Urinary bladder (tissue), 4 donors: Measurements from ENCODE around the gene USP34. TPM values are rescaled to one million over a fixed set of nuclear protein-coding genes. Genes with fewer than 3 reads are reported as not detected.

Experiments used
- DNase-seq: peaks from one replicate; pipeline ENCODE4 v3.0.0-alpha.2; 2015; ENCODE audit errors: extremely low spot score
- H3K27ac ChIP-seq: one replicate; pipeline ENCODE4 v1.5.1; 2013; ENCODE audit warnings: low read depth, mild to moderate bottlenecking, moderate library complexity
- H3K36me3 ChIP-seq: one replicate; pipeline ENCODE4 v1.6.1; 2013; ENCODE audit warnings: mild to moderate bottlenecking, moderate library complexity; ENCODE audit not compliant: insufficient read depth
- H3K4me1 ChIP-seq: one replicate; pipeline ENCODE4 v1.6.1; 2013; ENCODE audit warnings: mild to moderate bottlenecking, moderate library complexity; ENCODE audit not compliant: insufficient read depth
- H3K4me3 ChIP-seq: one replicate; pipeline ENCODE4 v1.5.1; 2013; ENCODE audit warnings: low read depth, low read length
- WGBS: extraction: QIAGEN DNeasy Blood & Tissue Kit; methylation state at CpG from one replicate; pipeline ENCODE4 v1.1.7; 2013; 5-methylcytosine and 5-hydroxymethylcytosine counted together
- polyA plus RNA-seq: library from polyadenylated mRNA; stranded (reverse); fragments of 200-250 nt; gene quantifications from one replicate; pipeline ENCODE4 v1.2.3, GENCODE V29; 2013
- total RNA-seq: library from RNA; depleted of rRNA; stranded (reverse); fragments of >200 nt; gene quantifications from one replicate; pipeline ENCODE4 v1.2.3, GENCODE V29; 2014
- donor health status: healthy with polysubstance abuse.
- donor health status: healthy.

Gene USP34
- total and polyA plus RNA-seq, 2 donors: 48.2 to 294 TPM

GRCh38 chr2:61244694-61245093 lies 226.2 kb downstream of the USP34 start:
- 62% methylated on average over 1 of the region's 1 CpG for WGBS
- no peak for DNase-seq
- Histone ChIP-seq H3K27ac (no peak overlapping the region), H3K36me3 (peaks cover 2% of the 10 kb centered on the region), H3K4me1 (no peaks in the 10 kb centered on the region), H3K4me3 (no peak overlapping the region)

DNA sequence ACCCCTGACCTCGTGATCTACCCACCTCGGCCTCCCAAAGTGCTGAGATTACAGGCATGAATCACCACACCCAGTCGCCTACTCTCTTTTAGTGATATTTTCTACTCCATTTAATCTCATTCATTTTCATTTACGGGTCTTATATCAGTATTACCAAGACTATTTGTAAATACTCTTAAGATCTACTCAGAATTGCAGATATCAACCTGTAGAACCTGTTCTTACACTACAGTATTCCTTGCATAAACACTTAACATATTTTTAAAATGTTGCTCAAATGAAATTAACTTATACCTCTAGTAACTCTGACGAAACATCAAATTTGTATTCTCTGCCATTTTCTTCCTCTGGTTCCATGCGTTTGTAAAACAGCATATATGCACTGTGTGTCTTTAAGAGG lies 229.6 kb downstream of the USP34 start:
- H3K36me3 ChIP-seq: peaks cover 2% of the 10 kb centered on the region
- DNase-seq: no peak

GRCh38 chr2:61238219-61239012 lies 232.5 kb downstream of the USP34 start:
- Histone ChIP-seq H3K27ac (no peak overlapping the region), H3K36me3 (no peaks in the 10 kb centered on the region)
- 79% methylated on average over 1 of the region's 1 CpG for WGBS

More for the DNA sequence above, 229.6 kb downstream of the USP34 start:
- Histone ChIP-seq H3K4me1 (no peaks in the 10 kb centered on the region), H3K4me3 (no peak overlapping the region), H3K27ac (no peak overlapping the region)
- WGBS: 96% methylated on average over 6 of the region's 6 CpGs

DNA sequence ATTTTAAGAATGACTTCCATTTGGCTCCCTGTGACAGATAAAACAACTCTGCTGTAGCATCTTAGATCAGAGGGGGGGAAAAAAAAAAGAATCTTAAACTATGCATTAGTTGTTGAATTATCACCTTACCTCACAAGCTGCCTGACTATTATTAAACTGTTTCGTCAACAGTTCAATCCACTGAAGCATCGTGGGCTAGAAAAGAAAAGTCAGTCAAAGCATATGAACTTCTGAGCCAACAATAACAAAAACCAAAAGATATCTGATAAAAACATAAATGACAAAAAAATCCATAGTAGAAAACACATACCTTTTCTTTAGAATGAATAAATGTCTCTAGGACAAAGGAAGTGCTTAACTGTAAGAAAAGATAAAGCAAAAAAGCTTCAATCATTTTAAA lies 235.2 kb downstream of the USP34 start:
- 86% methylated on average over 2 of the region's 2 CpGs for WGBS
- no peak for DNase-seq
- Histone ChIP-seq H3K4me1 (no peaks in the 10 kb centered on the region), H3K36me3 (no peaks in the 10 kb centered on the region), H3K4me3 (no peak overlapping the region), H3K27ac (no peak overlapping the region)

More at GRCh38 chr2:61238219-61239012, 232.5 kb downstream of the USP34 start:
- H3K4me3 ChIP-seq: no peak overlapping the region
- no peaks in the 10 kb centered on the region for H3K4me1 ChIP-seq
- DNase-seq: no peak

- H3K27ac ChIP-seq: no peak overlapping the region
- 88% methylated on average over 1 of the region's 1 CpG for WGBS
- no peak overlapping the region for H3K4me3 ChIP-seq
- DNase-seq: no peak
- H3K36me3 ChIP-seq: no peaks in the 10 kb centered on the region
- H3K4me1 ChIP-seq: no peaks in the 10 kb centered on the region
These were observed 237.3 kb downstream of the USP34 start for GRCh38 chr2:61233581-61233980.

GRCh38 chr2:61229936-61230335 lies 241.0 kb downstream of the USP34 start:
- H3K4me1 ChIP-seq: no peaks in the 10 kb centered on the region
- H3K36me3 ChIP-seq: no peaks in the 10 kb centered on the region
- no peak for DNase-seq
- H3K27ac ChIP-seq: no peak overlapping the region
- H3K4me3 ChIP-seq: no peak overlapping the region
- WGBS: 96% methylated on average over 2 of the region's 2 CpGs

- H3K4me1 ChIP-seq: no peaks in the 10 kb centered on the region
- no peak for DNase-seq
- no peak overlapping the region for H3K27ac ChIP-seq
- 98% methylated on average over 8 of the region's 8 CpGs for WGBS
- no peaks in the 10 kb centered on the region for H3K36me3 ChIP-seq
- no peak overlapping the region for H3K4me3 ChIP-seq
These were observed 248.3 kb downstream of the USP34 start for GRCh38 chr2:61222567-61222966.

DNA sequence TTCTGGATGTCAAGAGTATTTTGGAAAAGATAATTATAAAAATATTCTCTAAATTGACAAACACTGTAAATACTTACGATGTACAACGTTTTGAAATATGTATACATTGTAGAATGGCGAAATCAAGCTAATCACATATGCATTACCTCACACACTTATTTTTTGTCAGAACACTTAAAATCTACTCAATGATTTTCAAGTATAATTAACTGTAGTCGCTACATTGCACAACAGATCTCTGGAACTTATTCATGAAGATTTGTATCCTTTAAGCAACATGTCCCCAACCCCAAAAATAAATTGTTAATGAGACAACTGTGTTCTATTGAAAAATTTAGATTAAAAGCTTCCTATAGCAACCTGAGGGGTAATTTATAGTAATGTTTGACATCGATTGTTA lies 249.1 kb downstream of the USP34 start:
- Histone ChIP-seq H3K4me3 (no peak overlapping the region), H3K36me3 (no peaks in the 10 kb centered on the region), H3K27ac (no peak overlapping the region), H3K4me1 (no peaks in the 10 kb centered on the region)
- no peak for DNase-seq
- WGBS: 92% methylated on average over 5 of the region's 5 CpGs

DNA sequence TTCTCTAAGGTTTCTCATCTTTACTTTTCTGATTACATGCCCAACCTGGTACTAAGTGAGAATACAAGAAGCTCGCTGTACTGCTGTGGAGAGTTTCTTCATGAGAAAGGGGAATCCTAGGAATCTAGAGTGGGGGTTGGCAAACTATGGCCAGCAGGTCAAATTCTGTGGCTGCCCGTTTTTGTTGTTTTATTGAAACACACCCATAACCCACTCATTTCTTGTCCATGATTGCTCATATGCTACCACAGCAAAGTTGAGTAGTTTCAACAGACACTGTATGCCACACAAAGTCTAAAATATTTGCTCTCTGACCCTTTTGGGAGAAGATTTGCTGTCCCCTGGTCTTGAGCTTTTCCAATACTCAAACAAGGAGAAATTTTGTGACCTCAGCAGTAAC lies 250.1 kb downstream of the USP34 start:
- DNase-seq: no peak
- Histone ChIP-seq H3K27ac (no peak overlapping the region), H3K4me1 (no peaks in the 10 kb centered on the region), H3K4me3 (no peak overlapping the region), H3K36me3 (no peaks in the 10 kb centered on the region)
- 82% methylated on average over 2 of the region's 2 CpGs for WGBS

- 90% methylated on average over 2 of the region's 2 CpGs for WGBS
- no peak for DNase-seq
- Histone ChIP-seq H3K27ac (no peak overlapping the region), H3K4me1 (no peaks in the 10 kb centered on the region), H3K36me3 (no peaks in the 10 kb centered on the region), H3K4me3 (no peak overlapping the region)
These were observed 252.1 kb downstream of the USP34 start for GRCh38 chr2:61218817-61219170.

DNA sequence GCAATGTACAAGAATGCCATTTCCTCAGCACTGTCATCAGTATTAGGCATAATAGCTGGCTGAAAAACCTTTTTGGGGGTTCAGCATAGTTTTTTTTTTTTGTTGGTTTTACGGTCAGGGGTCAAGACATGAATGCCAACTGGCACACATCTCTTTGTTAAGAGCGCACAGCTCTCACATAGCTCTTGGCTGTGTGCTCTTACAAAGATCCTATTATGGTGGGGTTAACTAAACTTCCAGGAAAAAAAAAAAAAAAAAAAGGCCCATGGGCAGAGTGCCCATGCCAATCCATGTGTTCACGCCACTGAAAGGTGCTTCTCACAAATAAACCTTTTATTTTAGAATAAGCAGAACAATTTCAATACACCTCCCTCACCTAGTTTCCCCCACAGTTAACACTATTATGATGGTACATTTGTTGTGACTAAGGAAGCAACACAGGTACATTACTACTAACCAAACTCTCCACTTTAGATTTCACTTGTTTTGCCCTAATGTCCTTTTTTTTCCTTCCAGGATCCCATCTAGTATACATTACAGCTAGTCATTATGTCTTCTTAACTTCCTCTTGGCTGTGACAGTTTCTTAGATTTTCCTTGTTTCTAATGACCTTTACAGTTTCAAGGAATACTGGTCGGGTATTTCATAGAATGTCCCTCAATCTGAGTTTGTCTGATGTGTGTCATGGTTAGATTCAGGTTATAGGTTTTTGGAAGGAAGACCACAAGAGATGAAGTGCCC lies 252.6 kb downstream of the USP34 start:
- DNase-seq: no peak
- Histone ChIP-seq H3K4me1 (no peaks in the 10 kb centered on the region), H3K27ac (no peak overlapping the region), H3K4me3 (no peak overlapping the region), H3K36me3 (no peaks in the 10 kb centered on the region)
- 89% methylated on average over 4 of the region's 4 CpGs for WGBS

- Histone ChIP-seq H3K27ac (no peak overlapping the region), H3K4me3 (no peak overlapping the region), H3K4me1 (peaks cover 1% of the 10 kb centered on the region), H3K36me3 (no peaks in the 10 kb centered on the region)
- WGBS: 86% methylated on average over 4 of the region's 4 CpGs
- DNase-seq: no peak
These were observed 256.7 kb downstream of the USP34 start for GRCh38 chr2:61214171-61214570.

DNA sequence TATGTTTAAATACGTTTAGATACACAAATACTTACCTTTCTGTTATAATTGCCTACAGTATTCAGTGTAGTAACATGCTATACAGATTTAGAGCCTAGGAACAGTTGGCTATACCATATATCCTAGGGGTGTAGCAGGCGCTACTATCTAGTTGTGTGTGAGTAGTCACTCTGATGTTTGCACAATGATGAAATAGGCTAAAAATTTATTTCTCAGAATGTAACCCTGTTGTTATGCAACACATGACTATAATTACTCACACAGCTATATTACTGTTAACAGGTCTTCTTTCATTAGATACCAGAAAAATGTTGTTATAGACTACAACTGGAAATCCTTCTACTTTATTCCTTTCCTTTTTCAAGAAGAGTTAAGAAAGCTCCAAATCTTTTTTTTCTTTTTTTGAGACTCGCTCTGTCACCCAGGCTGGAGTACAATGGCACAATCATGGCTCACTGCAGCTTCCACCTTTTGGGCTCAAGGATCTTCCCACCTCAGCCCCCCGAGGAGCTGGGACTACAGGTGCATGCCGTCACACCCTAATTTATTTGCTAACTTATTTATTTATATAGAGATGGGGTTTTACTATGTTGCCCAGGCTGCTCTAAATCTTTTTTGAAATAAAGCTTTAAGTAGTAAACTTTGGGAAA lies 260.4 kb downstream of the USP34 start:
- H3K27ac ChIP-seq: no peak overlapping the region
- DNase-seq: no peak
- H3K4me1 ChIP-seq: peaks cover 1% of the 10 kb centered on the region
- 82% methylated on average over 5 of the region's 5 CpGs for WGBS
- H3K4me3 ChIP-seq: no peak overlapping the region
- no peaks in the 10 kb centered on the region for H3K36me3 ChIP-seq

GRCh38 chr2:61205132-61205531 lies 265.8 kb downstream of the USP34 start:
- Histone ChIP-seq H3K36me3 (no peaks in the 10 kb centered on the region), H3K4me3 (no peak overlapping the region), H3K4me1 (peaks cover 1% of the 10 kb centered on the region), H3K27ac (no peak overlapping the region)
- no peak for DNase-seq
- WGBS: 58% methylated on average over 7 of the region's 7 CpGs
